Endothelial cell of umbilical vein (primary cell): ENCODE data around the gene NRP2. TPM values are rescaled to one million over a fixed set of nuclear protein-coding genes. Genes with fewer than 3 reads are reported as not detected.
A peak's percentile ranks its signal among the peaks of the same experiment; 100 is the strongest.

Experiments
- BruUV-seq: library from RNA; stranded (reverse); fragments of 400-500 nt; replicated peaks from 2 replicates; lab custom pipeline; 2021; lab: Mats Ljungman, UMichigan
- CTCF ChIA-PET: fragments of 300-600, 350-600 bp; sonication (Branson Sonifier 250); formaldehyde crosslinking; loops from one replicate; lab custom pipeline; 2021; ENCODE audit warnings: antibody characterized with exemption, inconsistent platforms; lab: Charles Lee
- POLR2A ChIA-PET: fragments of 300-600, 350-600 bp; sonication (Branson Sonifier 250); formaldehyde crosslinking; loops from one replicate; lab custom pipeline; 2021; ENCODE audit warnings: antibody characterized with exemption, inconsistent platforms; lab: Charles Lee
- DNase-seq: peaks from one replicate; pipeline ENCODE4 v3.0.0-alpha.2; 2011; ENCODE audit warnings: low read depth, low spot score
- FAIRE-seq: peaks from 2 replicates; lab custom pipeline; 2011; peaks lifted over from hg19 to GRCh38; lab: Jason Lieb, UNC
- H2AFZ ChIP-seq: 2 replicates; pipeline ENCODE4 v1.6.0; 2012; ENCODE audit warnings: low read depth, low read length, control low read depth, inconsistent platforms
- H3K27ac ChIP-seq: 2 replicates; pipeline ENCODE4 v1.5.1; 2011; ENCODE audit warnings: low read depth, mild to moderate bottlenecking, control low read depth, low read length, moderate library complexity; ENCODE audit not compliant: insufficient read depth
- H3K27me3 ChIP-seq, 2 experiments: 2 replicates each; pipeline versions ENCODE4 v1.6.0 to v1.6.1; 2011; ENCODE audit warnings: low read length in 2 of 2, mixed read lengths in 1 of 2; ENCODE audit not compliant: control insufficient read depth in 2 of 2, insufficient read depth in 2 of 2
- H3K36me3 ChIP-seq, 2 experiments: 2 replicates in 1 of 2; 3 replicates in 1 of 2; pipeline ENCODE4 v1.5.1; 2011; ENCODE audit warnings: low read length in 2 of 2, mild to moderate bottlenecking in 1 of 2, moderate library complexity in 1 of 2; ENCODE audit not compliant: control insufficient read depth in 2 of 2, insufficient read depth in 2 of 2; ENCODE audit errors: extremely low read depth in 1 of 2
- H3K4me1 ChIP-seq: 3 replicates; pipeline ENCODE4 v1.5.1; 2011; ENCODE audit warnings: mild to moderate bottlenecking, low read length; ENCODE audit not compliant: control insufficient read depth, insufficient read depth; ENCODE audit errors: extremely low read depth
- H3K4me2 ChIP-seq: 2 replicates; pipeline ENCODE4 v1.6.1; 2011; ENCODE audit warnings: low read length, control low read depth, mixed read lengths; ENCODE audit not compliant: insufficient read depth
- H3K4me3 ChIP-seq, 3 experiments: fragments of 200-600 bp in 1 of 3; sonication (generic), shearing (Covaris generic) in 1 of 3; replicated peaks in 1 of 3; 2 replicates each; pipeline ENCODE4 v1.5.1; 2011 to 2016; ENCODE audit warnings: control low read depth in 3 of 3, low read length in 3 of 3, mild to moderate bottlenecking in 2 of 3, inconsistent platforms in 1 of 3, low read depth in 1 of 3, moderate library complexity in 1 of 3; ENCODE audit not compliant: insufficient read depth in 1 of 3
- H3K79me2 ChIP-seq: 2 replicates; pipeline ENCODE4 v1.6.0; 2012; ENCODE audit warnings: low read length, inconsistent platforms; ENCODE audit not compliant: control insufficient read depth, insufficient read depth
- H3K9ac ChIP-seq: replicated peaks from 2 replicates; pipeline ENCODE3; 2011; ENCODE audit warnings: low read length, control low read depth; ENCODE audit not compliant: insufficient read depth; ENCODE audit errors: extremely low read depth
- H3K9me1 ChIP-seq: replicated peaks from 3 replicates; pipeline ENCODE4 v1.6.0; 2011; ENCODE audit warnings: mild to moderate bottlenecking, low read length; ENCODE audit not compliant: control insufficient read depth, insufficient read depth; ENCODE audit errors: extremely low read depth
- H3K9me3 ChIP-seq: replicated peaks from 2 replicates; pipeline ENCODE4 v1.5.1; 2012; ENCODE audit warnings: low read length, inconsistent platforms; ENCODE audit not compliant: control insufficient read depth, insufficient read depth
- H4K20me1 ChIP-seq: replicated peaks from 2 replicates; pipeline ENCODE3; 2011; ENCODE audit warnings: mild to moderate bottlenecking, low read length; ENCODE audit not compliant: control insufficient read depth, insufficient read depth; ENCODE audit errors: extremely low read depth
- JUN ChIP-seq: IDR thresholded peaks from 2 replicates; pipeline ENCODE4 v1.6.1; 2011; ENCODE audit warnings: borderline replicate concordance, low read depth; ENCODE audit not compliant: insufficient read length, insufficient read depth
- POLR2AphosphoS5 ChIP-seq: IDR thresholded peaks from 2 replicates; pipeline ENCODE4 v1.6.1; 2012; ENCODE audit warnings: low read depth, mild to moderate bottlenecking, control low read depth, low read length, moderate library complexity; ENCODE audit not compliant: insufficient read depth
- dilution Hi-C: fragments of 300-500 bp; cut with MboI; formaldehyde crosslinking; loops from one replicate; pipeline ENCODE4 v1.15.0; 2019; ENCODE audit warnings: low sequenced_read_pairs; ENCODE audit not compliant: extremely low pct_ligation_motif_present
- intact Hi-C: fragments of 100-400 bp; cut with micrococcal nuclease; formaldehyde crosslinking; loops from one replicate; pipeline ENCODE4 v1.10.0; 2022
- polyA plus RNA-seq, 4 experiments: library from polyadenylated mRNA; depleted of rRNA in 3 of 4; stranded (reverse) in 3 of 4; unstranded in 1 of 4; fragments of >200 nt; gene quantifications; 2 replicates each; pipeline versions ENCODE4 v1.2.1 to v1.2.3, GENCODE V29; 2011 to 2012; ENCODE audit warnings: missing spikeins in 1 of 4
- total RNA-seq: library from RNA; stranded (reverse); gene quantifications from 2 replicates; pipeline ENCODE4 v1.2.3, GENCODE V29; 2021
- TF ChIP-seq, protein P1 (sequence below), 2 donors: IDR thresholded peaks; 1 replicate in 1 of 2; 2 replicates in 1 of 2; pipeline ENCODE4 v1.5.1; 2011; ENCODE audit warnings: low read length in 2 of 2, mild to moderate bottlenecking in 2 of 2, moderate library complexity in 2 of 2, control low read depth in 1 of 2, inconsistent platforms in 1 of 2, low read depth in 1 of 2; ENCODE audit not compliant: insufficient read depth in 1 of 2; ENCODE audit errors: extremely low read depth in 1 of 2

Gene NRP2
- total and polyA plus RNA-seq, 2 donors (not counting 3 experiments of a cell fraction or from before 2014, with no cell fraction given) = 160 to 240 TPM

DNA sequence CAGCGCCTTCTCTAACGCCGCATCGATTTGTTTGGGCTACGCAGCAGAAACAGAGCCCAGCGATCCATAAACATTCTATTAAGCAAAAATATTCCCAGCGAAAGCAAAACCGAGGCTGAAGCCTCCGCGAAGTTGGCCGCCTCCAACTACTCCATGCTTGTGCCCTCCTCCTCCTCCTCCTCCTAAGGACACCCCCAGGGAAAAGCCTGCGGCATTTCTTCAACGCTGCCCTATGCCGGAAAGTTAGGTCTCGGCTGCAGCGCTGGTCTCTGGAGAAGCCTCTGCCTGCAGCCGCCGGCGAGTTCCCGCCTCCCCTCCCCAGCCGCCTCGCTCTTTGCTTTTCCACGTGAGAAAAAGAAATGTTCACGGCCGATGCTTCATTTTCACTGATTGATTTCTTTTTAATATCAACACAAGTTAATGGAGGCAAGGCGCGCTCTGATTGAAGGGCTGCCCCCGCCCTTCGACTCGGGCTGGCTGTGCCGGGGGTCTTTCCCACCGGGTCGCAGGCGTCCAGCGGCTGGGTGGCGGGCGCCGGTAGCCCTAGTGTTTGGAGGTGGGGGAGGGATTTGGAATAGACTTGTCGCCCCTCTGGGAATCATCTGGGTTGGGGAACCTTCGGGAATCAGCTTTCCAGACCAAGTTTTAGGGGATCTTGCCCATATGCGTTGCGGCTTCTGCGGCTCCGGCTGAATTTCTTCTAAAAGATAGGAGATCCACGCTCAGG, 3.9 kb downstream of the NRP2 start:
- CTCF ChIA-PET = interaction anchor here (0.5 to 3.3 kb wide), 6 partner anchors 12 to 1541 kb away, joined by 3 to 18 read pairs (median 8); no protein-coding TSS in a partner anchor
- TF ChIP-seq POLR2AphosphoS5 = peak; percentile 15
- no peak for TF ChIP-seq JUN
- TF ChIP-seq, protein P1, sequence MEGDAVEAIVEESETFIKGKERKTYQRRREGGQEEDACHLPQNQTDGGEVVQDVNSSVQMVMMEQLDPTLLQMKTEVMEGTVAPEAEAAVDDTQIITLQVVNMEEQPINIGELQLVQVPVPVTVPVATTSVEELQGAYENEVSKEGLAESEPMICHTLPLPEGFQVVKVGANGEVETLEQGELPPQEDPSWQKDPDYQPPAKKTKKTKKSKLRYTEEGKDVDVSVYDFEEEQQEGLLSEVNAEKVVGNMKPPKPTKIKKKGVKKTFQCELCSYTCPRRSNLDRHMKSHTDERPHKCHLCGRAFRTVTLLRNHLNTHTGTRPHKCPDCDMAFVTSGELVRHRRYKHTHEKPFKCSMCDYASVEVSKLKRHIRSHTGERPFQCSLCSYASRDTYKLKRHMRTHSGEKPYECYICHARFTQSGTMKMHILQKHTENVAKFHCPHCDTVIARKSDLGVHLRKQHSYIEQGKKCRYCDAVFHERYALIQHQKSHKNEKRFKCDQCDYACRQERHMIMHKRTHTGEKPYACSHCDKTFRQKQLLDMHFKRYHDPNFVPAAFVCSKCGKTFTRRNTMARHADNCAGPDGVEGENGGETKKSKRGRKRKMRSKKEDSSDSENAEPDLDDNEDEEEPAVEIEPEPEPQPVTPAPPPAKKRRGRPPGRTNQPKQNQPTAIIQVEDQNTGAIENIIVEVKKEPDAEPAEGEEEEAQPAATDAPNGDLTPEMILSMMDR (IDR thresholded peaks at IDR 0.05; ENCODE audit: extremely low read depth in 1 of 2, insufficient read depth in 1 of 2, low read depth in 1 of 2, low read length in 2 of 2) = no peak
- Histone ChIP-seq H4K20me1 (no peaks in the 10 kb centered on the region), H3K4me1 (peaks cover 48% of the 10 kb centered on the region), H3K27me3 (no peaks in the 10 kb centered on the region), H2AFZ (peak overlapping the region; percentile 60), H3K27ac (no peak overlapping the region), H3K4me3 (peak overlapping the region; percentile 67 to 99 (median 96)), H3K36me3 (peaks cover 0 to 7% of the 10 kb centered on the region in 2 experiments), H3K9me1 (no peaks in the 10 kb centered on the region), H3K9ac (peak overlapping the region; percentile 92), H3K79me2 (peaks cover 65% of the 10 kb centered on the region), H3K4me2 (peak overlapping the region; percentile 97), H3K9me3 (no peaks in the 10 kb centered on the region)
- no peak for FAIRE-seq
- intact Hi-C loops = no loop called here
- dilution Hi-C loops = no loop called here
- DNase-seq = no peak
- POLR2A ChIA-PET = no interaction called here
- no TSS peak for BruUV-seq
